Measurements from ENCODE around the gene GLRX2. TPM values are rescaled to one million over a fixed set of nuclear protein-coding genes. Genes with fewer than 3 reads are reported as not detected.
"Not testable (repeated sequence)": the region's sequence is repeated elsewhere in the genome, so short reads cannot be mapped to it uniquely, and the experiment has no call there.

Gene GLRX2
- total RNA-seq, 2 donors from 2014 or later: 6.5 to 13.6 TPM

DNA sequence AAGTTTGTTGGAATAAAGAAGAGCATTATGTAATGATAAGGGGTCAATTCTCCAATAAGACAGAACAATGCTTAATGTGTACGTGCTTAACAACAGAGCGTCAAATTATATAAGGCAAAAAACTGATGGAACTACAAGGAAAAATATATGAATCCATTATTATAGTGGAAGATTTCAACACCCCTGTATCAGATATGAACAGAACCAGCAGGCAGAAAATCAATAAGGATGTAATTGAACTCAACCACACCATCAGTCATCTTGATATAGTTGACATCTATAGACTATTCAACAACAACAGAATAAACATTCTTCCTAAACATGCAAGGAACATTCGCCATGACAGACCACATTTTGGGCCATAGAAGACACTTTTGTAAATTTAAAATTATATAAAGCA is 13.0 kb upstream of the GLRX2 start:
- Histone ChIP-seq H3K27me3 (replicated peaks; ENCODE audit: insufficient read depth) (no peaks in the 10 kb centered on the region), H3K4me1 (replicated peaks) (no peaks in the 10 kb centered on the region), H3K9me3 (no peaks in the 10 kb centered on the region), H3K36me3 (no peaks in the 10 kb centered on the region), H3K27ac (no peak overlapping the region), H3K4me3 (no peak overlapping the region)
- WGBS: 94% methylated on average over 3 of the region's 3 CpGs
- intact Hi-C loops (cut with DNase I): no loop called here
- no peak for DNase-seq (ENCODE audit: low spot score)
- TF ChIP-seq POLR2AphosphoS5 (IDR thresholded peaks at IDR 0.05): no peak
- TF ChIP-seq, protein P1, sequence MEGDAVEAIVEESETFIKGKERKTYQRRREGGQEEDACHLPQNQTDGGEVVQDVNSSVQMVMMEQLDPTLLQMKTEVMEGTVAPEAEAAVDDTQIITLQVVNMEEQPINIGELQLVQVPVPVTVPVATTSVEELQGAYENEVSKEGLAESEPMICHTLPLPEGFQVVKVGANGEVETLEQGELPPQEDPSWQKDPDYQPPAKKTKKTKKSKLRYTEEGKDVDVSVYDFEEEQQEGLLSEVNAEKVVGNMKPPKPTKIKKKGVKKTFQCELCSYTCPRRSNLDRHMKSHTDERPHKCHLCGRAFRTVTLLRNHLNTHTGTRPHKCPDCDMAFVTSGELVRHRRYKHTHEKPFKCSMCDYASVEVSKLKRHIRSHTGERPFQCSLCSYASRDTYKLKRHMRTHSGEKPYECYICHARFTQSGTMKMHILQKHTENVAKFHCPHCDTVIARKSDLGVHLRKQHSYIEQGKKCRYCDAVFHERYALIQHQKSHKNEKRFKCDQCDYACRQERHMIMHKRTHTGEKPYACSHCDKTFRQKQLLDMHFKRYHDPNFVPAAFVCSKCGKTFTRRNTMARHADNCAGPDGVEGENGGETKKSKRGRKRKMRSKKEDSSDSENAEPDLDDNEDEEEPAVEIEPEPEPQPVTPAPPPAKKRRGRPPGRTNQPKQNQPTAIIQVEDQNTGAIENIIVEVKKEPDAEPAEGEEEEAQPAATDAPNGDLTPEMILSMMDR (IDR thresholded peaks at IDR 0.05): no peak
- no peak for TF ChIP-seq POLR2A (IDR thresholded peaks at IDR 0.05)

DNA sequence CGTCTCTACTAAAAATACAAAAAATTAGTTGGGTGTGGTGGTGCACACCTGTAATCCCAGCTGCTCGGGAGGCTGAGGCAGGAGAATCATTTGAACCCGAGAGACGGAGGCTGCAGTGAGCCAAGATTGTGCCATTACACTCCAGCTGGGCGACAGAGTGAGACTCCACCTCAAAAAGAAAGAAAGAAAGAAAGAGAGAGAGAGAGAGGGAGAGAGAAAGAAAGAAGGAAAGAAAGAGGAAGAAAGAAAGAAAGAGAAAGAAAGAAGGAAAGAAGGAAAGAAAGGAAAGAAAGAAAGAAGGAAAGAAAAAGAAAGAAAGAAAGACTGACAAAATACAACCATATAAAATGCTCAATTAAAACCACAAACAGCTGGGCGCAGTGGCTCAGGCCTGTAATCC is 12.0 kb upstream of the GLRX2 start:
- intact Hi-C loops (cut with DNase I); H3K27ac ChIP-seq; H3K9me3 ChIP-seq; H3K4me3 ChIP-seq; H3K27me3 ChIP-seq (replicated peaks; ENCODE audit: insufficient read depth); DNase-seq (ENCODE audit: low spot score); H3K36me3 ChIP-seq; H3K4me1 ChIP-seq (replicated peaks): not testable (repeated sequence)
- WGBS: 91% methylated on average over 6 of the region's 6 CpGs

DNA sequence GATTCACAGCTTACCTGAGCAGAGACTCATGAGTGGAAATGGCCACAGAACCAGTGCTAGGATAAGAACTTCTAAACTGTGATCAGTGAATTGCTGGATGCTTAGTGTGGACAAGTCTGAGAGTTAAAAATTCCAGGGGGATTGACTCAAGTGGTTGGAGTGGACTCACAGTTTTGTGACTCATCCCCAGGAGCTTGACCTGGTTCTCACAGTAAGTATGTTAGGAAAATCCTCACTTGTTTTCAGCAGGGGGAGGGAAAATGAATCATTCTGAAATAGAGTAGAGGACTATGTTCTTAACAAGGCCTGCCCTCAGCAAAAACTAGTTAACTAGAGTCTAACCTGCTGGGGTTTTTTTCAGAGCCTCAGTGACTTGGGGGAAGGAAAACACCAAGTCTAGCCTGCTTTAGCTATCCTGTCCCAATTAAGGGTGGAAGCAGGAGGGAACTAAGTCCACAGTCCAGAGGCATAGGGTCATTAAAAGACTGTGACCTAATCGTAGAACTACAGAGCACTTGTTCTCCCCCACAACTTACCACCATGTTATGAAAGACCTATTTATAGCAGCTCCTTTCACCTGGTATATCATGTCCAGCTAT is 10.5 kb upstream of the GLRX2 start:
- Histone ChIP-seq H3K27me3 (replicated peaks; ENCODE audit: insufficient read depth) (no peaks in the 10 kb centered on the region), H3K4me1 (replicated peaks) (peaks cover 7% of the 10 kb centered on the region), H3K27ac (peak overlapping the region in 1 of 2 donors; percentile 89), H3K36me3 (no peaks in the 10 kb centered on the region), H3K4me3 (no peak overlapping the region), H3K9me3 (no peaks in the 10 kb centered on the region)
- WGBS: 55% methylated on average over 1 of the region's 1 CpG
- no peak for DNase-seq (ENCODE audit: low spot score)
- intact Hi-C loops (cut with DNase I): no loop called here
- TF ChIP-seq POLR2AphosphoS5 (IDR thresholded peaks at IDR 0.05) (peak; percentile 39), POLR2A (IDR thresholded peaks at IDR 0.05) (no peak)
- TF ChIP-seq, protein P1 (IDR thresholded peaks at IDR 0.05): no peak

DNA sequence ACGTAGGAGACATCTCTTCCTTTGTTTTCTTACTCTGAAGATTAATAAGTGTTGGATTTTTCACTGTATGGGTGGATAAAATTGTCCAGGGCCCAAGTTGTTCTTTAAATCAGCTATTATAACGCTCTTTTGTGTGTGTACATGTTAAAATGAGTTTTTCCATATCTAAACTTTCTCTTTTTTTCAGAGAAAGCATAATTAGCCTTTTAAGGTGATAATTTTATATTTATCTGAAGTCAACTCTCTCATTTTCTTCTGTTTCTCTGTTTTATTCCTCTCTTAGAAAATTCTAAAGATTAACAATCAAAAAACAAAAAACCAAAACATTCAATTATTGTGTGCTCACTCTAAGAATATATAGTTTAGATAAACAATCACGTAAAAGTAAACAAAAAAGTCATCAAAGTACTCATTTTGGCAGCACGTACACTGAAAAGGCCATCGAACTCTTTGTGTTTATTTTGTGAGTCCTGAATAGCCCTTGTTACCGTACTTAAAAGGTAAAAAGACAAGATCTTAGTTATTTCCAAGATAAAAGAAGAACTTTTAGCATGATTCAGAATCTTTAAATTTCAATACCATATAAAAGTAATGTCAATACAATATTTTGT is 9.4 kb upstream of the GLRX2 start:
- Histone ChIP-seq H3K36me3 (no peaks in the 10 kb centered on the region), H3K9me3 (no peaks in the 10 kb centered on the region), H3K27ac (peak overlapping the region; percentile 62 to 89), H3K27me3 (replicated peaks; ENCODE audit: insufficient read depth) (no peaks in the 10 kb centered on the region), H3K4me1 (replicated peaks) (peaks cover 7% of the 10 kb centered on the region), H3K4me3 (no peak overlapping the region)
- TF ChIP-seq POLR2AphosphoS5 (IDR thresholded peaks at IDR 0.05) (no peak), POLR2A (IDR thresholded peaks at IDR 0.05) (no peak)
- TF ChIP-seq, protein P1 (IDR thresholded peaks at IDR 0.05): no peak
- intact Hi-C loops (cut with DNase I): no loop called here
- no peak for DNase-seq (ENCODE audit: low spot score)
- 51% methylated on average over 6 of the region's 6 CpGs for WGBS

DNA sequence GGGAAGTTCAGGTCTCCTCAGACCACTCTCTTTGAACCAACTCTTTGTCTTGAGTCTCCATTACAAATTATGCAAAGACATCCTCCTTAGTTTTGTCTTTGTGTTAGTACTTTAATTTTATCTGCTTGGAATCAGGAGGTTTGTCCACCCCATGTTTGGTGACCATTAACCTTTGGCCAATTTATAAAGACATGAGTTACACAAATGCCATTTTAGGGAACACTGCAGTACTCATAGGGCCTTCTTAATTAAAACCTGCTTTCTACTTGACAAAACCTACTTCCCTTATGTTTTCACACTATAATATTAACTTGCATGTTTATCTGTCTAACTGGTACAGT is 8.7 kb upstream of the GLRX2 start:
- H3K4me3 ChIP-seq: peak overlapping the region in 1 of 2 donors; percentile 1
- TF ChIP-seq, protein P1 (IDR thresholded peaks at IDR 0.05): no peak
- TF ChIP-seq POLR2AphosphoS5 (IDR thresholded peaks at IDR 0.05): no peak
- H3K4me1 ChIP-seq (replicated peaks): peaks cover 7% of the 10 kb centered on the region
- H3K27me3 ChIP-seq (replicated peaks; ENCODE audit: insufficient read depth): no peaks in the 10 kb centered on the region
- peak overlapping the region; percentile 62 to 89 for H3K27ac ChIP-seq
- intact Hi-C loops (cut with DNase I): no loop called here
- H3K9me3 ChIP-seq: no peaks in the 10 kb centered on the region
- no peaks in the 10 kb centered on the region for H3K36me3 ChIP-seq
- no peak for DNase-seq (ENCODE audit: low spot score)

Measured in prostate gland (tissue), 2 donors.